Anterior cingulate cortex (tissue), 58 donors: ENCODE results near the gene ATP9A.
"Not testable (repeated sequence)": the region's sequence is repeated elsewhere in the genome, so short reads cannot be mapped to it uniquely, and the experiment has no call there.

Experiments used
- DNase-seq, 58 donors: peaks; one replicate each; lab custom pipeline; 2025; lab: John Stamatoyannopoulos, UW

The ATP9A gene

GRCh38 chr20:51767867-51768758 is at the start of gene ATP9A:
Gene ATP9A (minus strand): TSS chr20:51768390. CDS start chr20:51768369, 21 bp downstream.
- DNase-seq: peak in 30 of 58 donors; percentile 4 to 63 (median 32)

- not testable (repeated sequence) for DNase-seq
Observed at GRCh38 chr20:51816856-51817255, 48.7 kb upstream of the ATP9A start.

- no peak for DNase-seq
Observed at GRCh38 chr20:51815383-51816076, 47.3 kb upstream of the ATP9A start.

- DNase-seq: no peak
Observed at GRCh38 chr20:51812861-51813260, 44.7 kb upstream of the ATP9A start.

DNA sequence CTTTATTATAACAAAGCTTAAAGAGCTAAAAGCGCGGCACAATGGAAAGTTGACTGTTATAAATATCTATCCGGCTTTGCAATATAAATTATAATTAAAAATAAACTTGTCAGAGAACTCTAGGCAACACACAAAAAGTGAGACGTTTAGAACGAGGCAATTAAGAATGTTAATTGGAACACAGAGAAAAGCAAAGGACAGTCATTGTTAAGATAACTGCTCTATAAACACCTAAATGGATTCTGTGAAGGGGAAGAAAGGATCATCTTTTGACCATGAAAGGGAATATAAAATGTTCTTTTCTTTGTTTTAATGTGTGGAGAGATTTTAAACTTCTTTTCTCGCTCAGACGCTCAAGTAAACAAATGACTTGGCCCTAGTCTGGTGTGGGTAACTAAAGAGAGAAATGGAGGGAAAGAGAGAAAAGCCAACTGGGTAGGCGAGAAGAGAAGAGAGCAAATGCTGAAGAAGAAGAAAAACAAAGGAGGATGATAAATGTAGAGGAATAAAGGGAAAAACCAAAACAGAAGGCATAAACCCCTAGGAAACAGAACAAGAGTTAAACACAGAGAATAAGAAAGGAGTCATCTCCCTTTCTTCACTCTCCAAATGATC is 43.4 kb upstream of the ATP9A start:
- no peak for DNase-seq

- no peak for DNase-seq
Observed at GRCh38 chr20:51811042-51811355, 42.8 kb upstream of the ATP9A start.

- no peak for DNase-seq
Observed at GRCh38 chr20:51810155-51811041, 42.2 kb upstream of the ATP9A start.

GRCh38 chr20:51807720-51808250 is 39.6 kb upstream of the ATP9A start:
- no peak for DNase-seq

DNA sequence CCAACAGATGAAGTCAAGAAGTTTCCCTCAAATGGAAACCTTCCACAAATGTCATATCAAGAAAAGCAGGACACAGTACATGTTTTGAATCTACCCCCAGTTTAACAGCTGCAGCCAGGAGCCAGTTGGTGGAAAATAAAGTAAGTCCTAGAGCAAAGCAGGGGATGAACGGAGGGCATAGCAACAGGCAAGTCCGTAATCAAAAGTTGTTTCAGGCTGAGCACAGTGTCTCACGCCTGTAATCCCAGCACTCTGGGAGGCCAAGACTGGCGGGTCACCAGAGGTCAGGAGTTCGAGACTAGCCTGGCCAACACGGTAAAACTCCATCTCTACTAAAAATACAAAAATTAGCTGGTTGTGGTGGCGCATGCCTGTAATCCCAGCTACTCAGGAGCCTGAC is 36.6 kb upstream of the ATP9A start:
- no peak for DNase-seq

- DNase-seq: no peak
Observed at GRCh38 chr20:51803148-51803854, 35.1 kb upstream of the ATP9A start.

DNA sequence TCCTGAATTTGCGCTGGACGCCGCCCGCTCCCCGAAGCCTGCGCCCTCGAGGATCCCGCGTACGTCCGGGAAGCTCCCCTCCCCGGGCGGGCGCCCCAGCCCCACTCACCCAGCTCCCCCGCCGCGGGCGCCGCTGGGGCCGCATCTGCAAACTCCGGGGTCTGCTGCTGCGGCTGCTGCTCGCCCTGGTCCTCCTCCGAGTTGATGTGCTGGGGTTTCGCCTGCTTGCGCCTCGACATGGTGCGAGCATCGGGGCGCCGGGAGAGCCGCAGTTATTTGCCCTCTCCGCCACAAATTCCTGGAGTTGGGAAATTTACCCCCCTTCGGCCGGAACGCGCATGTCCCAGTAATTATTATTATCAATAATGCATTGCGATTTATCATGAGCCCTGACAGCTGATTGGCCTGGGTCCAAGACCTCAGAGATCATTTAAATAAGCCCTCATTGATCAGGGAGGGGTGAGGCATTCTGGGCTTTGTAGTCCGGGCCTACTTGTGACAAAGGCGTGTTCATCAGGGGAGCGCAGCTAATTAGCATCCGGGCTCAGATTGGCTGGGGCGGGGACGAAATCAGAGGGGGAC is 34.1 kb upstream of the ATP9A start, which contains the start of gene SALL4:
SALL4 (minus strand) TSS at position 352 of the 582 bp plus-strand sequence; CDS start at position 239, 113 bp downstream.
- no peak for DNase-seq

DNA sequence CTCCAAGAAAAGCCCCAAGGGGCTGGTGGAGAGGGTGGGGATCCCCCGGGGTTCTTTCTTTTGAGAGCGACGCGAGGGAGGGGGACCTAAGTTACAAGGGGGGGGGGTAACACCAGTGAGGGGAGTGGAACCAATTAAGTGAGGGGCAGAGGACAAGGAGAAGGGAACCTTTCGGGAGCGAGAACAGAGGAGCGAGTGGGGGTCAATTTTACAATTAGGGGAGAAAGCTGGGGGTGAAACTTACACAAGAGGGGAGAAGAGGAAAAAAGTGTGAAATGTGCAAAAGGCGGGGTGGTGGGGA is 33.6 kb upstream of the ATP9A start:
- no peak for DNase-seq

- no peak for DNase-seq
Observed at GRCh38 chr20:51801122-51801822, 33.1 kb upstream of the ATP9A start.

DNA sequence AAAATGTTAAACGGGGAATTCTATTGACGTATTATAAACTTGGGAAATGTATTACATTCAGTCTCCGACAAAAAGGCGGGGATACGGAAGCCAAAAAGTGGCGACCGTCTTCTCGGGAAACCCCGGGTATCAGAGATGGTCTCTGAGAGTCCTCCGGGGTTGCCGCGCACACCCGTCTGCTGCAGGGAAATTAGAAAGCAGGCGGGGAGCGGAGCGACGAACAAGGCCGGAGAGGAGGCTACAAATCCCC is 32.6 kb upstream of the ATP9A start:
- DNase-seq: no peak

DNA sequence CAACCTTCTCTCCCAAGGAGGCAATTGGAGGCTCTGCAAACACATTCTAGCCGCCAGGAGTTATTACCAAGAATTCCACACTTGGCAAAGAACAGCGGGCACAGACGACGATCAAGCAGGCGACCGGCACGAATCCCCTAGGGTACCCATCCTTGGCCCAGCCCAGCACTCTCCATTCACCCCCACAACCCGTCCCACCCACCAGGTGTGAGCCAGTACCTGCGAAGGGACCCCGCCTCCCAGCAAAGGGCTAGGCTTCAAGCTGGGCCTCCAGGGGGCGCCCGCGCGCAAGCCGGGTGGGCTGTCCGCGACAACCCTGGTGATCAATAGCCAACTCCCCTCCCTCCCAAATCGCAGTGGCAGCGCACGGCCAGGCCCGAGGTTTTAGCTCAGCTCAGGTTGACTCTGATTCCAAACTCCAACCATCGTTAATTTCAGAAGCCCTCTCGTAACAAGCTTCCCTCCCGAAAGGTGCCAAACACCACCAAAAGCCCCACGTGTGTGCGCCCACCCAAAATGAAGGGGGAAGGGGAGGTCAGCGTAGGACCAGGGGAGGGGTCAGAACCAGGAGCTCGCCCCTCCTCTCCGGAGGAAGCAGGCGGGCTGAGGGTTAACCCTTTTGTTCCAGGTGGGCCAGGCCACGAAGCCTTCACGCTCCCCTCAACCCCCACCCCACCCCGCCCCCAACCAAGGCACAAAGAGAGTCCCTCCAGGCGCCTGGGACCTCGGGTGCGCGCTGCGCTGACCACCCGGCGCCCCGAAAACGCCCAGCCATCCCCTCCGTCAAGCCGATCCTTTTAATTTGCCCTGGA is 32.1 kb upstream of the ATP9A start:
- peak in 31 of 58 donors; percentile 1 to 54 (median 15) for DNase-seq

DNA sequence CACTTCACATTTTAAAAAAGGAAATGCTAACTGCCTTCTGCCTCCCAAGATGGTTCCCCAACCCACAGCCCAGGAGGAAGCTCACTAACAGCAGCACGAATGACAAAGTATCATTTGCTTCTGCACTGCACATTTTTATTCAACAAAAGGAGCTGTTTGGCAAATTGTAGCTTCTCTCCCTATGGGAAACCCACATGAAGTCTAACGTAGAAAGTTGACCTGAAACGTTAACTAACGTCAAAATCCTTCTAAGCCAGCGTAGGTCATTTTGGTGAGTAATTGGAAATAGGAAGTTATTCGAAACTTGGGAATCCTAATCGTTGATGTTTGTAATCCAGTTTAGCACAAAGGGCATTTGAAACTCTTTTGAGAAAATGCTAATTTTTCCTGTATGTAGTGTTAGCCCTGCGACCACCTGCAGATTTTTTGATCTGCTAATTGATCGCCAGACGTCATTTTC is 31.2 kb upstream of the ATP9A start:
- DNase-seq: no peak

GRCh38 chr20:51797357-51798025 is 29.3 kb upstream of the ATP9A start:
- no peak for DNase-seq
